ENCODE measurements around the gene TUBGCP6.

The TUBGCP6 gene

DNA sequence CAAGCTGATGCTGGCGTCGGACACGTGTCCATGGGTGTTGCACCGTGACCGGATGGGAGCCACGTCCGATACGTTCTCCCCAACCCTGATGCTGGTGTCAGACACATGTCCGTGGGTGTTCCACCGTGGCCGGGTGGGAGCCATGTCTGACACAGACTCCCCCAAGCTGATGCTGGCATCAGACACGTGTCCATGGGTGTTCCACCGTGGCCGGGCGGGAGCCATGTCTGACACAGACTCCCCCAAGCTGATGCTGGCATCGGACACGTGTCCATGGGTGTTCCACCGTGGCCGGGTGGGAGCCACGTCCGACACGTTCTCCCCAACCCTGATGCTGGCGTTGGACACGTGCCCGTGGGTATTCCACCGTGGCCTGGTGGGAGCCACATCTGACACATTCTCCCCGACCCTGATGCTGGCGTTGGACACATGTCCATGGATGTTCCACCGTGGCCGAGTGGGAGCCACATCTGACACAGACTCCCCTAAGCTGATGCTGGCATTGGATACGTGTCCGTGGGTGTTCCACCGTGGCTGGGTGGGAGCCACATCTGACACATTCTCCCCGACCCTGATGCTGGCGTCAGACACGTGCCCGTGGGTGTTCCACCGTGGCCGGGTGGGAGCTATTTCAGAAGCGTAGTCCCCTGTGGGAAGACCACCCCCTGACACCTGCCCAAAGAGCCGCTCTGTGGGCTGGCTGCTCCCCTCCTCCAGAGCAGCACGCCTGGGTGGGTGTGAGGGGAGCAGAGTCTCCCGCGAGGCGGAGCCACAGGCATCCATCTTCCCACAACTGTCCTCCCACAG is 24.0 kb downstream of the TUBGCP6 start:
- Histone ChIP-seq H3K27ac (ENCODE audit: low read length) (no peak overlapping the region), H3K9ac (ENCODE audit: low read length in 2 of 2) (no peak overlapping the region), H3K36me3 (ENCODE audit: control insufficient read depth in 2 of 2, insufficient read depth in 2 of 2, low read length in 2 of 2) (peaks cover 61 to 66% of the 10 kb centered on the region in 2 donors), H3K4me3 (ENCODE audit: low read length in 2 of 2) (no peak overlapping the region), H3K9me3 (ENCODE audit: control insufficient read depth in 2 of 2, low read length in 2 of 2) (no peaks in the 10 kb centered on the region), H3K4me1 (ENCODE audit: control insufficient read depth, insufficient read depth, low read length) (peaks cover 14% of the 10 kb centered on the region), H3K27me3 (ENCODE audit: control insufficient read depth in 1 of 2, insufficient read depth in 2 of 2, low read length in 2 of 2) (no peaks in the 10 kb centered on the region)

GRCh38 chr22:50219800-50220602 is 24.8 kb downstream of the TUBGCP6 start:
- Histone ChIP-seq H3K9me3 (ENCODE audit: control insufficient read depth in 2 of 2, low read length in 2 of 2) (no peaks in the 10 kb centered on the region), H3K4me1 (ENCODE audit: control insufficient read depth, insufficient read depth, low read length) (peaks cover 14% of the 10 kb centered on the region), H3K4me3 (ENCODE audit: low read length in 2 of 2) (no peak overlapping the region), H3K27me3 (ENCODE audit: control insufficient read depth in 1 of 2, insufficient read depth in 2 of 2, low read length in 2 of 2) (no peaks in the 10 kb centered on the region), H3K9ac (ENCODE audit: low read length in 2 of 2) (no peak overlapping the region), H3K27ac (ENCODE audit: low read length) (no peak overlapping the region), H3K36me3 (ENCODE audit: control insufficient read depth in 2 of 2, insufficient read depth in 2 of 2, low read length in 2 of 2) (peaks cover 56 to 63% of the 10 kb centered on the region in 2 donors)

DNA sequence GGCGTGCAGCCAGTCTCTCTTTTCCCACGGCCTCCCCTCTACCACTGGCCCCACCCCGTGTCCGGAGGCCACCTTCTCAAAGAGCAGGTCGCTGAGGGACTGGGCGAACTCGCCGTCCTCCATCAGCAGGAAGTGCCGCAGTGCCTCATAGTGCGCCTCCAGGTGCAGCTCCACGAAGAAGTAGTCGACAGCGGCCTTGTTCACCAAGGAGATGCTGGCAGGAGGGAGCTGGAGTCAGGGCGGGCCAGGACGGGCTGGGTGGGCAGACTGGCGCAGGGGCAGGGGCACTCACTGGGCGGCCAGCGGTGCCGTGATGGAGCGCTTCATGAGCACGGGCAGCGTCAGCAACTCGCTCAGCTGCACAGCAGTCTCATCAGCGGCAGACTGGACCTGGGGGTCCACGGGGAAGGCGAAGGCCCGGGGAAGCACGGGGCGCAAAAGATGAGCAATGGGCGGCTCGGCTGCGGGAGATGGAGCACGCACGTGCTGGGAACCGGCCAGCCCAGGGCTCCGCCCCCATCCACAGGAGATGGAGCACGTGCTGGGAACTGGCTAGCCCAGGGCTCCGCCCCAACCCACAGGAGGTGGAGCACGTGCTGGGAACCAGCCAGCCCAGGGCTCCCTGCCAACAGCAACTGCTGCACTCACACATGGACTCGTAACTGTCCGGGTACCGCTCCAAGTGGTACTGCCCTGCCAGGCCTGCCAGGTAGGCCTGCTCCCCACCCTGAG is 25.7 kb downstream of the TUBGCP6 start:
- Histone ChIP-seq H3K9ac (ENCODE audit: low read length in 2 of 2) (no peak overlapping the region), H3K9me3 (ENCODE audit: control insufficient read depth in 2 of 2, low read length in 2 of 2) (no peaks in the 10 kb centered on the region), H3K27ac (ENCODE audit: low read length) (no peak overlapping the region), H3K27me3 (ENCODE audit: control insufficient read depth in 1 of 2, insufficient read depth in 2 of 2, low read length in 2 of 2) (no peaks in the 10 kb centered on the region), H3K4me3 (ENCODE audit: low read length in 2 of 2) (no peak overlapping the region), H3K4me1 (ENCODE audit: control insufficient read depth, insufficient read depth, low read length) (peaks cover 14% of the 10 kb centered on the region), H3K36me3 (ENCODE audit: control insufficient read depth in 2 of 2, insufficient read depth in 2 of 2, low read length in 2 of 2) (peaks cover 52 to 64% of the 10 kb centered on the region in 2 donors)

- peaks cover 14% of the 10 kb centered on the region for H3K4me1 ChIP-seq (ENCODE audit: control insufficient read depth, insufficient read depth, low read length)
- H3K4me3 ChIP-seq (ENCODE audit: low read length in 2 of 2), result no peak overlapping the region
- H3K27ac ChIP-seq (ENCODE audit: low read length), result no peak overlapping the region
- no peaks in the 10 kb centered on the region for H3K9me3 ChIP-seq (ENCODE audit: control insufficient read depth in 2 of 2, low read length in 2 of 2)
- no peak overlapping the region for H3K9ac ChIP-seq (ENCODE audit: low read length in 2 of 2)
- H3K36me3 ChIP-seq (ENCODE audit: control insufficient read depth in 2 of 2, insufficient read depth in 2 of 2, low read length in 2 of 2), result peaks cover 47 to 60% of the 10 kb centered on the region in 2 donors
- H3K27me3 ChIP-seq (ENCODE audit: control insufficient read depth in 1 of 2, insufficient read depth in 2 of 2, low read length in 2 of 2), result no peaks in the 10 kb centered on the region
Measured at GRCh38 chr22:50218153-50218995, 26.4 kb downstream of the TUBGCP6 start.

- Histone ChIP-seq H3K27ac (ENCODE audit: low read length) (no peak overlapping the region), H3K27me3 (ENCODE audit: control insufficient read depth in 1 of 2, insufficient read depth in 2 of 2, low read length in 2 of 2) (no peaks in the 10 kb centered on the region), H3K36me3 (ENCODE audit: control insufficient read depth in 2 of 2, insufficient read depth in 2 of 2, low read length in 2 of 2) (peaks cover 54 to 60% of the 10 kb centered on the region in 2 donors), H3K4me3 (ENCODE audit: low read length in 2 of 2) (no peak overlapping the region), H3K9ac (ENCODE audit: low read length in 2 of 2) (no peak overlapping the region), H3K9me3 (ENCODE audit: control insufficient read depth in 2 of 2, low read length in 2 of 2) (no peaks in the 10 kb centered on the region), H3K4me1 (ENCODE audit: control insufficient read depth, insufficient read depth, low read length) (peaks cover 14% of the 10 kb centered on the region)
Measured at GRCh38 chr22:50217543-50218152, 27.2 kb downstream of the TUBGCP6 start.

DNA sequence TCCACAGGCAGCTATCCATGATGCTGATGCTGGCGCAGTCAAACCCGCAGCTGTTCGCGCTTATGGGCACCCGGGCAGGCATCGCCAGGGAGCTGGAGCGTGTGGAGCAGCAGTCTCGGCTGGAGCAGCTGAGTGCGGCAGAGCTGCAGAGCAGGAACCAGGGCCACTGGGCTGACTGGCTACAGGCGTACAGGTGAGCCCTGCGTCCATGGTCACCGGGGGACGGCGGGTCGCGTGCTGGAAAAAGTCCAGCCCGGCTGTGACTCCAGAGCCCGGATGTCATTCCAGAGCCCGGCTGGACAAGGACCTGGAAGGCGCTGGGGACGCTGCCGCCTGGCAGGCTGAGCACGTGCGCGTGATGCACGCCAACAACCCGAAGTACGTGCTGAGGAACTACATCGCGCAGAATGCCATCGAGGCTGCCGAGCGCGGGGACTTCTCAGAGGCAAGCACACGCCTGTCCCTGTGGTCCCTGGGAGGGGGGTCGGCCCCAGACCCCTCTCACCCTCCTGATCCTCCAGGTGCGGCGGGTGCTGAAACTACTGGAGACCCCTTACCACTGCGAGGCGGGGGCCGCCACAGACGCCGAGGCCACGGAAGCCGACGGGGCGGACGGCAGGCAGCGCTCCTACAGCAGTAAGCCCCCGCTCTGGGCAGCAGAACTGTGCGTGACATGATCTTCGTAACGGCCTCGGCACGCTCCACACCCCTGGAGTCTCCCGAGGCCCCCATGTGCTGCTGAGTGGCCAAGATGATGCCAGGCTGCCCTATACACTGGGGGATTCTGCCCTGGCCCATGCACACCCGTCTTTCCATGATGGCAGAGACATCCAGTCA is 27.9 kb downstream of the TUBGCP6 start:
- no peak overlapping the region for H3K27ac ChIP-seq (ENCODE audit: low read length)
- peaks cover 14% of the 10 kb centered on the region for H3K4me1 ChIP-seq (ENCODE audit: control insufficient read depth, insufficient read depth, low read length)
- no peak overlapping the region for H3K4me3 ChIP-seq (ENCODE audit: low read length in 2 of 2)
- no peak overlapping the region for H3K9ac ChIP-seq (ENCODE audit: low read length in 2 of 2)
- peaks cover 52 to 56% of the 10 kb centered on the region in 2 donors for H3K36me3 ChIP-seq (ENCODE audit: control insufficient read depth in 2 of 2, insufficient read depth in 2 of 2, low read length in 2 of 2)
- no peaks in the 10 kb centered on the region for H3K27me3 ChIP-seq (ENCODE audit: control insufficient read depth in 1 of 2, insufficient read depth in 2 of 2, low read length in 2 of 2)
- no peaks in the 10 kb centered on the region for H3K9me3 ChIP-seq (ENCODE audit: control insufficient read depth in 2 of 2, low read length in 2 of 2)

GRCh38 chr22:50216055-50216683 is 28.7 kb downstream of the TUBGCP6 start:
- no peak overlapping the region for H3K9ac ChIP-seq (ENCODE audit: low read length in 2 of 2)
- no peak overlapping the region for H3K27ac ChIP-seq (ENCODE audit: low read length)
- H3K4me3 ChIP-seq (ENCODE audit: low read length in 2 of 2), result no peak overlapping the region
- no peaks in the 10 kb centered on the region for H3K27me3 ChIP-seq (ENCODE audit: control insufficient read depth in 1 of 2, insufficient read depth in 2 of 2, low read length in 2 of 2)
- peaks cover 14% of the 10 kb centered on the region for H3K4me1 ChIP-seq (ENCODE audit: control insufficient read depth, insufficient read depth, low read length)
- no peaks in the 10 kb centered on the region for H3K9me3 ChIP-seq (ENCODE audit: control insufficient read depth in 2 of 2, low read length in 2 of 2)
- peaks cover 49 to 51% of the 10 kb centered on the region in 2 donors for H3K36me3 ChIP-seq (ENCODE audit: control insufficient read depth in 2 of 2, insufficient read depth in 2 of 2, low read length in 2 of 2)

- Histone ChIP-seq H3K9me3 (ENCODE audit: control insufficient read depth in 2 of 2, low read length in 2 of 2) (no peaks in the 10 kb centered on the region), H3K36me3 (ENCODE audit: control insufficient read depth in 2 of 2, insufficient read depth in 2 of 2, low read length in 2 of 2) (peaks cover 49 to 50% of the 10 kb centered on the region in 2 donors), H3K9ac (ENCODE audit: low read length in 2 of 2) (no peak overlapping the region), H3K27me3 (ENCODE audit: control insufficient read depth in 1 of 2, insufficient read depth in 2 of 2, low read length in 2 of 2) (no peaks in the 10 kb centered on the region), H3K4me1 (ENCODE audit: control insufficient read depth, insufficient read depth, low read length) (peaks cover 14% of the 10 kb centered on the region), H3K27ac (ENCODE audit: low read length) (no peak overlapping the region), H3K4me3 (ENCODE audit: low read length in 2 of 2) (no peak overlapping the region)
Measured at GRCh38 chr22:50215297-50216054, 29.3 kb downstream of the TUBGCP6 start.

All from stomach smooth muscle (tissue), 2 donors.